ENCODE data around the gene GAREM1. TPM values are rescaled to one million over a fixed set of nuclear protein-coding genes. Genes with fewer than 3 reads are reported as not detected.

GAREM1 gene
- total RNA-seq, 2 donors from 2014 or later, result 8.3 to 9.8 TPM

- no peak for DNase-seq (ENCODE audit: low spot score)
- intact Hi-C loops (cut with DNase I), result no loop called here
Observed at GRCh38 chr18:32435631-32436500, 34.8 kb downstream of the GAREM1 start.

DNA sequence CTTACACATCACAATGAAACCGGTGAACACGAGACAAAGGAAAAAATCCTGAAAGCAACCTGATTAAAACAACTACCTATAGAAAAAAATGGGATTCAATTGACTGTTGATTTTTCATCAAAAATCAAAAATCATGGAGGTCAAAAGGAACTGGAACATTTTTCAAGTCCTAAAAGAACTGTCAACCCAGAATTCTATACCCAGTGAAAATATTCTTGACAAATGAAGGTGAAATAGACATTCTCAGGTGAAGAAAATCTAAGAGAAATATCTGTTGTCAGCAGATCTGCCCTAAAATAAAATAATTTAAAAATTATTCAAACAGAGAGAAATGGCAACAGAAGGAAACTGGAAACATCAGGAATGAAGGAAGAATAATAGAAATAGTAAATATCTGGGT is 38.9 kb downstream of the GAREM1 start:
- DNase-seq (ENCODE audit: low spot score), result no peak
- intact Hi-C loops (cut with DNase I), result no loop called here

DNA sequence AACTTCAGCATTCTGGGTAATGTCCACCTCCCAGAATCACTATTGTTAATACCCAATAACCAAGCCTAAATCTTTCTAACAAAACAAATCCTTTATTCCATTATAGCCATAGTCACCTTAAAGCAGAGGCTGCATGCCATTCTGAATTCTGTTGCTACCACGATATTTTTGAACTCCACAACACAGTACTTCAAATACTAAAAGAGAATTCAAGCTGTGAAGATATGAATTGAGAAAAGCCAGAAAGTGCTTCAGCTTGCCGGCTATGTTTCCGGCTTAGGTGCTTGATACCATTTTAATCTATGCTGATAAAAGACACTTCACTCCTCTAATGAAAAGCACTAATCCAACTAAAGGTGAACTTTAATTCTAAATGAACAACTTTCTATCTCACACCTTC is 41.3 kb downstream of the GAREM1 start:
- no peak for DNase-seq (ENCODE audit: low spot score)
- intact Hi-C loops (cut with DNase I), result no loop called here

DNA sequence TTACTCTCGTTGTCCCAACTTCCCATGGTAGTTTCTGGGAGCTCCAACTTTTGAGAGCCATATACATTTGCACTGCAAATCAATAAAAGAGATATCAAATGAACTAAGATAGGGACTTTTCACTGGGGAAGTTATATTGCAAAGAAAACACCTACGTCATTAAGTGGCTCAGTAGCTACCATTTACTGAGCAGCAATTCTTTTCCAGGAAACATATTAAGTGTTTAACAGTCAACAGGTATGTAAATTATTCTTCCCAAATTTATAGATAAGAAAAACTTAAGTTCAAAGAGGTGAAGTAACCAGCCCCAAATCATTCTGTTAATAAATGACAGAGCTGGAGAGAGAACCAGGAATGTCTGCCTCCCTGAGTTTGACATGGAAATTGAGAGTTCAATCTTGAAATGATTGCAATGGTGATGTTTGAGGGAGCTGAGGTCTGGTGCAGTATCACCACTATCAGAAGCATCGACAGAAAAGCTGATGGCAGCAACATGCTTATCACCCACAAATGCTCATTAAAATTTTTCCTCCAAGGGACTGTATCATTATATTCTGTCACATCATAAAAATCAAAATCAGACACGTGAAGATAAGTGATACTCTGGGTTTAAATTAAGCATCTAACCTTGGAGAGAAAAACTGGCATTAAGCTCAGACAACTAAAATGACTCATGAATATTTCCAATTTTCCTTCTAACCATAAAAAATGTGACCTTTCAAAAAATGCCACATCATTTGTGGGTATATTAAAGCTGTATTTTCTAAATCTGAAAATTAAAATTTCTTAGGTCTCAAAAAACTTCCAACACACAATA is 43.4 kb downstream of the GAREM1 start:
- intact Hi-C loops (cut with DNase I), result no loop called here
- DNase-seq (ENCODE audit: low spot score), result no peak

DNA sequence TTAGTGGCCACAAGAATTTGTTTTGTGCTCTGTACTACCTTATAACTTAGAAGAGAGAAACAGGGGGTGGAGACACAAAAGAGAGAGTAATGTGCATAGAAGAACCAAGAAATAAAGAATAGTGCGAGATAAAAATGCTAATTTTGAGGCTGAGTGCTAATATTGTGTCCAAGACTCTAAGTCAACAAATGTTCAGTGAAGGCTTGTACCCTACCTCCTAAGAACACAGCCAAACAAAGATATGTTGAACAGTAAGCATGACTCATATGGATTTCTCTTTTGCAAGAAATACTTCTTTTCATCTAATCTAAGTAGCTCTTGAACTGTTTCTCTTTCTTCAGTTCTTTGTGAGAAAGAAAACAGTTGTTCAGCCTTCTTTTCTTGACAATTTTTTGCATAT is 45.2 kb downstream of the GAREM1 start:
- DNase-seq (ENCODE audit: low spot score), result no peak
- intact Hi-C loops (cut with DNase I), result no loop called here

- no peak for DNase-seq (ENCODE audit: low spot score)
- intact Hi-C loops (cut with DNase I), result no loop called here
Observed at GRCh38 chr18:32424696-32425095, 46.0 kb downstream of the GAREM1 start.

GRCh38 chr18:32422978-32423740 is 47.5 kb downstream of the GAREM1 start:
- intact Hi-C loops (cut with DNase I), result no loop called here
- no peak for DNase-seq (ENCODE audit: low spot score)

- intact Hi-C loops (cut with DNase I), result no loop called here
- DNase-seq (ENCODE audit: low spot score), result no peak
Observed at GRCh38 chr18:32422201-32422600, 48.5 kb downstream of the GAREM1 start.

DNA sequence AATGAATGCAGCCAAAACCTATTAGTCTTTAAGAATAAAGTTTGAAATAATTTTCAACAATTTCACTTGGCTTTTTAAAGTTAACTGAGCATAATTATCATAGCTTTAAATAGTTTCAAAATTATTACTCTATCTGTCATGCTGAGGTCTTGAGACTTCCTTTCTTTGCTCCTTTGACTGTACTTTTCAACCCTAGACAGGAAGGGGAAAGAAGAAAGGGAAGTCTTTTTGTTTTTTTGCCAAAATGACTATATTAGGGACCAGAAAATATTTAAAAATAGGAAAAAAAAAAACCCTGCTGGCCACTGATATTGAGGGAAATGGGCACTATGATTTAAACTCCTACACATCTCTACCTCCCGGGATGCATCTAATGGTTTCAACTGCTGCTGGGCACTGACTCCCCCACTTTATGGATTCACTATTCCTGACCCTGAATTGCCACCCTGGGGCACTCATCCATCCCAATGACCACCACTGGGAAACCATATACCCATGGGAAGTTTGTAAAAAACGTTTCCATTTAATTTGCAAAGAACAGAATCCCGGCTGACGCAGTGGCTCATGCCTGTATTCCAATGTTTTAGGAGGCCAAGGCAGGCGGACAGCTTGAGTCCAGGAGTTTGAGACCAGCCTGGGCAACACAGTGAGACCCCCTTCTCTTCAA is 50.5 kb downstream of the GAREM1 start:
- DNase-seq (ENCODE audit: low spot score), result no peak
- intact Hi-C loops (cut with DNase I), result no loop called here

GRCh38 chr18:32418148-32418547 is 52.5 kb downstream of the GAREM1 start:
- no peak for DNase-seq (ENCODE audit: low spot score)
- intact Hi-C loops (cut with DNase I), result no loop called here

DNA sequence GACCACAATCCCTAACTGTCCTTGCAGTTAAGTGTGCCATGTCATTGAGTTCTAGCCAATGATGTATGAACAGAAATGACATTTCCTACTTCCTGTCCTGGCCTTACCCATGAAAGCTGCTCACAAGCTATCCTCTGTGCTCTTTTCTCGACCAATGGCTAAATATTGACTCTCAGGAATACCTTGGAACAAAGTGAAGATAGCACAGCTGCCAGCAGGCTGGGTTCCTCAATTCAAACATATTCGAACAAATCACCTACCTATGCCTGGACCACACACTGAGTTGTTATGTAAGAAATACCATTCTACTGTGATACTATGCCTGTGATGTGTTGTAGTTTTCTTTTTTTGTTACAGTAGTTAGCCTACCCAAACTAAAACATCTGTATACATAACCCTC is 65.1 kb downstream of the GAREM1 start:
- intact Hi-C loops (cut with DNase I), result no loop called here
- DNase-seq (ENCODE audit: low spot score), result no peak

DNA sequence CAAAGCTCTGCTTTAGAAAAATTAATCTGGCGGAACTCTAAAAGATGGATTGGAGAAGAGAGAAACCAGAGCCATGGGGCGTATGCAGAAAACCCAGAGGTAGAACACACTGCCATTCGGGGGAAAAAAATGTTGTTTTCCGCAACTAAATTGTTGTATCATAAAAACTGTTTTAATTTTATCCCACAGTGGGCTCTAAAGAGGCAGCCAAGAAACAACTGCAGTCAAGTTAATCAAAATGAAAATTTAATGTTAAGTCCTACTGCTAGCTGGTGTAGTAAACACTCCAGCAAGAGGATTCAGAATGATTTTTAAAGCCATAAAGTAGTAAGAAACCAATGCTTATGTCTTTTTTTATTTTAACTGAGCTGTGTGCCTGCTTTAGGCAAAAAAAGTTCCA is 69.1 kb downstream of the GAREM1 start:
- intact Hi-C loops (cut with DNase I), result no loop called here
- no peak for DNase-seq (ENCODE audit: low spot score)

GRCh38 chr18:32393407-32393806 is 77.3 kb downstream of the GAREM1 start:
- intact Hi-C loops (cut with DNase I), result no loop called here
- DNase-seq (ENCODE audit: low spot score), result no peak

- DNase-seq (ENCODE audit: low spot score), result no peak
- intact Hi-C loops (cut with DNase I), result no loop called here
Observed at GRCh38 chr18:32391126-32391525, 79.6 kb downstream of the GAREM1 start.

DNA sequence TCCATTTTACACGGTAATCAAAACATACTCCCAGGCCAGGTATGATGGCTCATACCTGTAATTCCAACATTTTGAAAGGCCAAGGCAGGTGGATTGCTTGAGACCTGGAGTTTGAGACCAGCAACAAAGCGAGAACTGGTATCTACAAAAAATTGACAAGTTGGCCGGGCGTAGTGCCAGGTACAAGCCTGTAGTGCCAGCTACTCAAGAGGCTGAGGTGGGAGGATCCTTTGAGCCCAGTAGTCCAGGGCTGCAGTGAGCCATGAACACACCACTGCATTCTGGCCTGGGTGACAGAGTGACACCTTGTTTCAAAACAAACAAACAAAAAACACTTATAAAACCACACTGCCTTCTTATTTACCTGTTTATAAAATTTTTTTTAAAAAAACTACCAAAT is 80.8 kb downstream of the GAREM1 start:
- no peak for DNase-seq (ENCODE audit: low spot score)
- intact Hi-C loops (cut with DNase I), result no loop called here

DNA sequence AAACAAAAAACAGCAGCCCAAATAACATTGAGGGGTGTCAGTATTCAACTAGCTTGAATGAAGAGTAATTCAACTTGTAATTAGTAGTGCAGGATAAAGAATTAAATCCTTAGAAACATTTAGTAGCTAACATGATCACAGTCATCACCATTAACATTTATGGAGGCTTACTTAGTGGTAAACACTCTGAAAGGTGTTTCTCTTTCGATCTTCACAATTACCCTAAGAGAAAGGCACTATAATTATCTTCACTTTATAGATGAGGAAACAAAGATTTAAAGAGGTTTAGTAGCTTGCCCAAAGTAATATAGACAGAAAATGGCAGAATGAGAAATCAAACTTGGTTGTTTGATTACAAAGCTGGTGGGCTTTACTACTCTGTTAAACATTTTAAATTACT is 81.5 kb downstream of the GAREM1 start:
- intact Hi-C loops (cut with DNase I), result no loop called here
- DNase-seq (ENCODE audit: low spot score), result no peak

DNA sequence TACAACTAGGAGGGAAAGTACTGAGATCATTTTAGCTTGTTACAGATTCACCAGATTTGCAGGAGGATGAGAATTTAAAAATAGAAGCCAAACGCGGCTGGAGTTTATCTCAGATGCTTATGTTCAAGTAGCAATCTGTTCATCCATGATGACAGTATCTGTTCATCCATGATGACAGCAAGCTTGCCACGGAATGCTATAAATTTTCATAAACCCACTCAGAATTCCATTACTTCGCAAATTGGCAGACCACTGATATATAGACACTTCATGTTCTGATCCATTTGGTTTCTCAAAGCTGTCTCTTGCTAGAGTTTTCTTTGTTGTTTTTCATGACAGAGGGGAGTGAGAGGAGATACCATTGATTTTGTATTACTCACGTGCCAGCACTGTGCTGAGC is 84.2 kb downstream of the GAREM1 start:
- intact Hi-C loops (cut with DNase I), result no loop called here
- DNase-seq (ENCODE audit: low spot score), result no peak

GRCh38 chr18:32383050-32383819 is 87.4 kb downstream of the GAREM1 start:
- intact Hi-C loops (cut with DNase I), result no loop called here
- DNase-seq (ENCODE audit: low spot score), result no peak

DNA sequence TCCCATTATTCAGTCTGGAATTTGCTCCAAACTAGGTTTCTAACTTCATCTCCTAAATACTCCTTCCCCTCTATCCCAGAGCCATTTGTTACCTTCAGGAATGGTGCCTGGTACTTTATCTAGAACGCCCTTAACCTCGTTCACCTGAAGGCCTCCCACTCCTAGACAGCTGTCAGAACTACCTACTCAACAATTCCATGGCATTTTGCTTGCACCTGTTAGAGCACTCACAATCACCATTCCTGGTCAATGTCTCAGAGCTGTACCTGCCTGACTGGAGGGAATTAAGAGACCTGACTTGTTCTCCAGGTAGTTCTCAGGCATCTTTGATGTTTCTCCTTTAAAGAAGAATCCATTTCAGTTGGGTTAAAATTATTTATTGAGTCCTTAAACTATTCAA is 88.9 kb downstream of the GAREM1 start:
- intact Hi-C loops (cut with DNase I), result loop anchor here in 1 of 2 donors (1.0 kb wide), 1 partner anchor 44 kb away; no protein-coding TSS in a partner anchor
- DNase-seq (ENCODE audit: low spot score), result no peak
